Astrocyte of the spinal cord (primary cell): Measurements from ENCODE around the gene TFDP2.

Experiments
- DNase-seq: peaks from one replicate; pipeline ENCODE4 v3.0.0; 2011; ENCODE audit warnings: low read depth, low spot score
- H3K4me3 ChIP-seq: 2 replicates; pipeline ENCODE4 v1.5.1; 2011; ENCODE audit warnings: low read depth, mild to moderate bottlenecking, low read length, moderate library complexity
- in situ Hi-C: cut with HindIII; loops from 2 replicates; pipeline ENCODE4 v1.10.0; 2017; ENCODE audit warnings: low sequenced_read_pairs
- TF ChIP-seq, protein P1 (sequence below): IDR thresholded peaks from 2 replicates; pipeline ENCODE4 v1.5.1; 2012; ENCODE audit warnings: low read depth, mild to moderate bottlenecking, low read length, inconsistent platforms

TFDP2 gene

DNA sequence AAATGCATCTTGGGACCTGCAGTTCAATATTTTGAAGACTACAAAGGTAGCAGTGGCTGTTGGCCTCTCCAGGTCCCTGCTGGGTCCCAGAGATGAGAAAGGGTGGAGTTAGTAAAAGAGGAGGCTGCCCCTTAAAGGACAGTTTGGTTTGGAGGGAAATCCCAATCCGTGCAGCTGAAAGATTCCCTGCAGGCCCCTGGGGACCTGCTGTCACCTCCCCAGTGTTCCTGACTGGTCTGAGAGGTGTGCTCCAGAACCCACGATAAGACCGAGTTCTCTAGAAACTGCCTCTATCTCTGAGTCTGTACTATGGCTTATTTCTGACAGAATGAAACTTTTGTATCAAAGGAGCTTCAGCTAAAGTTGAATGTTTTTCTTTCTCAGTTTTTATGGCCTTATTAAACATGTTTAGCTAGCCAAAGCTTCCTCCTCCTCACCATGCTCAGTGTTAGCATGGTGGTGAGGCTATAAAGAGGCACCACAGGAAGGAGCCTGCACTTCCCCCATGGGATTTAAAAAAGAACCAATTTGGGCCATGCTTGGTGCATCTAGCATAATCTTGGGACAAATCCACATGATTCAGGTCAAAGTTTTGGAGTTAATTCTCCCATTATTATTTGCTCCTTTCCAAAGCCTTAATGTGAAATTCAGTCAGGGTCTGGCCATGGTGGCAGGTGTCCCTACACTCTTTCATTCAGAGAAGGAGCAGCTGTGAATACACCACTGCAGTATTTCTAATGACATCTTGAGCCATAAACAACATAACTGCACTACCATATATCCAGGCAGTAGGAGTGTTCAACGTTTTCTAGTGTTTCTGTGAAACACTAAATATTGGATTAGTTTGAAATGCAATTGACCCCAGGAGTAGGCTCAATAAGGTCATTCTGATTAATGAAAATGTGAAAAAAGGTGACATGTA lies 198.5 kb downstream of the TFDP2 start:
- in situ Hi-C loops: no loop called here
- DNase-seq: no peak
- no peak overlapping the region for H3K4me3 ChIP-seq
- TF ChIP-seq, protein P1, sequence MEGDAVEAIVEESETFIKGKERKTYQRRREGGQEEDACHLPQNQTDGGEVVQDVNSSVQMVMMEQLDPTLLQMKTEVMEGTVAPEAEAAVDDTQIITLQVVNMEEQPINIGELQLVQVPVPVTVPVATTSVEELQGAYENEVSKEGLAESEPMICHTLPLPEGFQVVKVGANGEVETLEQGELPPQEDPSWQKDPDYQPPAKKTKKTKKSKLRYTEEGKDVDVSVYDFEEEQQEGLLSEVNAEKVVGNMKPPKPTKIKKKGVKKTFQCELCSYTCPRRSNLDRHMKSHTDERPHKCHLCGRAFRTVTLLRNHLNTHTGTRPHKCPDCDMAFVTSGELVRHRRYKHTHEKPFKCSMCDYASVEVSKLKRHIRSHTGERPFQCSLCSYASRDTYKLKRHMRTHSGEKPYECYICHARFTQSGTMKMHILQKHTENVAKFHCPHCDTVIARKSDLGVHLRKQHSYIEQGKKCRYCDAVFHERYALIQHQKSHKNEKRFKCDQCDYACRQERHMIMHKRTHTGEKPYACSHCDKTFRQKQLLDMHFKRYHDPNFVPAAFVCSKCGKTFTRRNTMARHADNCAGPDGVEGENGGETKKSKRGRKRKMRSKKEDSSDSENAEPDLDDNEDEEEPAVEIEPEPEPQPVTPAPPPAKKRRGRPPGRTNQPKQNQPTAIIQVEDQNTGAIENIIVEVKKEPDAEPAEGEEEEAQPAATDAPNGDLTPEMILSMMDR: no peak

DNA sequence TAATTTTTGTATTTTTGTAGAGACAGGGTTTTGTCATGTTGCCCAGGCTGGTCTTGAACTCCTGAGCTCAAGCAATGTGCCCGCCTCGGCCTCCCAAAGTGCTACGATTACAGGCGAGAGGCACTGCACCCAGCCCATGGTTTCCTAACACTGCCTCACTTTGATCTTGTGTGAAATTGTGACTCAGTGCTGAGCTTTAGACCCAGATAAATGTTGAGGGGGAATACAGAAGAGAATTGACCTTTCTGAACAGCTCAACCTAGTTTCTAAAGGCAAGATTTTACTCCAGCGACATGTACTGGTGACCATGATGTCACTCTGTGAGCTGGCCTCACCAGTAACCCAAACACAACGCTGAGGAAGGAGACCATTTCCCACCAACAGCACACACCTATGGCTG lies 199.4 kb downstream of the TFDP2 start:
- TF ChIP-seq, protein P1: no peak
- H3K4me3 ChIP-seq: no peak overlapping the region
- in situ Hi-C loops: no loop called here
- no peak for DNase-seq

DNA sequence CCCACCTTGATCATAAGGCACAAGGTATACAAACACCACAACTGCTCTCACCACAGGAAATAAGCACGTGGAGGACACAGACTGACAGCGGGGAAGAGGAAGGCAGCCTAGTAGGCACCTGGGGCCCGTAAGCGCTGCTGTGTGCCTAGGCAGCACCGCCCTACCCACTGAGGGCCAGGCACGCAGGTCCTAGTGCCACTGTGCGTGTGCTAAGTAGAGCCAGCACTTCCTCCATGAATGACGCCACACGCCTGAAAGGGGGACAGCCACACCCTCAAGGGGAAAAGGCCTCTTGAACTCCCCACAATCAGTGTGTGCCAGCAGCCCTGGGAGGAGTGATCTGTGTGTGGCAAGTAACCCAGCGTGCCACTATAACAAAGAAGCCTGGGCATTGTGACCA lies 199.9 kb downstream of the TFDP2 start:
- no peak overlapping the region for H3K4me3 ChIP-seq
- in situ Hi-C loops: no loop called here
- TF ChIP-seq, protein P1: no peak
- no peak for DNase-seq

DNA sequence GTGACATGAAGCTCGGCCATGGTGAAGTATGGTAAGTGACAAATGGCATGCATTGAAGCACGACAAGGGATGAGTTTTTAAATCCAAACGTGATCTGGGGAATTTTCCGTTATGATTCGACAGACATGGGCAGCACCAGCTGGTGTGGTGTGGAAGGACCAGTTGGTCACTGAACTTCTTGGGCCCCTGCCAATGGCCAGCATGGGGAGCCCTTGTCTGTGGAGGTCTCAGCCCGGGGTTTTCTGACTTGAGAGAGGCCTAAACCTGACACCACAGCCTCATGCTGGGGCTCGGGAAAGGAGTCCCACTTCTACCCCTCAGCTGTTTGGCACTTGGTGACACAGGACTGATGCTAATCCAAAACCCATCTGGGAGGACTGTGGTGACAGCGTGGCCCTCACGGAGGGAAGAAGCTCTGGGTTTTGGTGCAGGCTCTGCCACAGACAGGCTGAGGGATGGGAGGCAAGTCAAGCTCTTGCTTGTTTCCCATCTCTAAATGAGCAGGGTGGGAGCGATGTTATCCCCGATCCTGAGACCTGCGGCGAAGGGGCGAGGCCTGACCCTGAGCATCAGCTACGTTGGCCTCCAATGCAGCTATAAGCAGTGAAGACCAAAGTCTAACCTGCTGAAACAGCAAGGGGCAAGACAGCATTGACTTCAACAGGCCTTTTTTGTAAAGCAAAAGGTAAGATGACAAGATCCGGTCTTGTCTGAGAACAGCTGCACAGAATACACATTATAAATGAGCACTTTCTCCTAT lies 203.4 kb downstream of the TFDP2 start:
- in situ Hi-C loops: no loop called here
- DNase-seq: no peak
- TF ChIP-seq, protein P1: no peak
- H3K4me3 ChIP-seq: no peak overlapping the region

DNA sequence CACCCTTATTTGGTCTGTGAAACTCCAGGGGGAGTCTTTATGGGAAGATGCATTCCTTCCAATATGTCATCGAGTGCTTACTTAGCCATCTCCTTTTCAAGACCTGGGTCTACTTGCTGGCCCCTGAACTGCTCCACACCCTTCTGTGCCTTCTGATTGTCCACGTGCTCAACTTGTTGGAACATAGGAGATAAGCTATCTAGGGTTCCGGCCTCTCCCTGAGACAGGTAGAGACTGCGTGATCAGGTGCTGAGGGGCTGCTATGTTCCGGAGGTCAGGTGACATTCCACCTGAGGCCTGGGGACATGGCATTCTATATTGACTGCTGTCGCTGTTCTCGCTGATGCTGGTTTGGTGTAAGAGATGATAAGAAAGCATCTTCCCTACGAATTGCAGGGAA lies 207.3 kb downstream of the TFDP2 start:
- in situ Hi-C loops: no loop called here

DNA sequence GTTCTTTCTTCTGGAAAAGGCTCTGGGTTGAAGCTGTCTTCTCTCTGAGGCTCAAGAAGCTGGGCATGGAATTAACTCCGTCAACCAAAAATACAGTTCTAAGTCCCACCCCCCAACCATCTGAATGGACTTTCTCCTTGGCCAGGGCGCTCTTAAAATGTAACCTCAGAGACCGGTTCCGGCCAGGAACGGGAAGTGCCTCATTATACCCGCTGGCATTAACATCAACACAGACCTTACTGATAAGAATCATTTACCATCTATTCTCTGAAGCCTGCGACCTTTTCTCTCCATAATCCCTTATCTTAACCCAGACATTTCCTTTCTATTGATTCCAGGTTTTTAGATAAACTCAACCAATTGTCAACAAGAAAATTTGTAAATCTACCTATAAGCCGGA lies 208.3 kb downstream of the TFDP2 start:
- TF ChIP-seq, protein P1: no peak
- DNase-seq: no peak
- in situ Hi-C loops: no loop called here
- H3K4me3 ChIP-seq: no peak overlapping the region

More for the DNA sequence above, 207.3 kb downstream of the TFDP2 start:
- TF ChIP-seq, protein P1: no peak
- no peak for DNase-seq
- H3K4me3 ChIP-seq: no peak overlapping the region
